Uterus (tissue), 2 donors: Measurements from ENCODE around the gene OR5K1.

ENCODE experiments used
- POLR2A ChIP-seq, 2 donors: fragments of 450-650 bp; IDR thresholded peaks; one replicate each; pipeline ENCODE4 v1.6.1; 2016; ENCODE audit warnings: antibody characterized with exemption in 2 of 2, mild to moderate bottlenecking in 1 of 2, moderate library complexity in 1 of 2
- TF ChIP-seq, protein P1 (sequence below), 4 experiments: fragments of 200-600 bp in 2 of 4; fragments of 450-650 bp in 2 of 4; sonication (generic) in 2 of 4; IDR thresholded peaks; one replicate each; pipeline ENCODE4 v1.5.1; 2016 to 2019; ENCODE audit warnings: antibody characterized with exemption in 4 of 4, mild to moderate bottlenecking in 2 of 4, moderate library complexity in 1 of 4

DNA sequence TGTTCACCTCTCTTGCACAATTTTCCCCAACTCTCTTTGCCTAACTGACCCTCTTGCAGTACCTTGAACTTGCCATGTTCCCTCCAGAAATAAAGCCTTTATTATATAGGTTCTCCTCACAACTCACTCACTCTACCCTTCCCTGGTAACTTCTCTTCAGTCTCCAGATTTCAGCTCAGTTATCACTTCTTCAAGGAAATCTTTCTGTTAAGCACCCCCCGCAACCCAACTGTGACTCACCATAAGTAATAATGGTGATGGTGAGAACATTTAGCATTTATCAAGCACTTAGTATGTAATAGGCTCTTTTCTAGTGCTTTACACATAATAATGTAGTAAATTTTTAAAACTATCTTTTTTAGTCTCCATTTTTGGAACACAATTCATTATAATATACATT, 8.1 kb upstream of the OR5K1 start:
- no peak for TF ChIP-seq POLR2A (IDR thresholded peaks at IDR 0.05)
- TF ChIP-seq, protein P1, sequence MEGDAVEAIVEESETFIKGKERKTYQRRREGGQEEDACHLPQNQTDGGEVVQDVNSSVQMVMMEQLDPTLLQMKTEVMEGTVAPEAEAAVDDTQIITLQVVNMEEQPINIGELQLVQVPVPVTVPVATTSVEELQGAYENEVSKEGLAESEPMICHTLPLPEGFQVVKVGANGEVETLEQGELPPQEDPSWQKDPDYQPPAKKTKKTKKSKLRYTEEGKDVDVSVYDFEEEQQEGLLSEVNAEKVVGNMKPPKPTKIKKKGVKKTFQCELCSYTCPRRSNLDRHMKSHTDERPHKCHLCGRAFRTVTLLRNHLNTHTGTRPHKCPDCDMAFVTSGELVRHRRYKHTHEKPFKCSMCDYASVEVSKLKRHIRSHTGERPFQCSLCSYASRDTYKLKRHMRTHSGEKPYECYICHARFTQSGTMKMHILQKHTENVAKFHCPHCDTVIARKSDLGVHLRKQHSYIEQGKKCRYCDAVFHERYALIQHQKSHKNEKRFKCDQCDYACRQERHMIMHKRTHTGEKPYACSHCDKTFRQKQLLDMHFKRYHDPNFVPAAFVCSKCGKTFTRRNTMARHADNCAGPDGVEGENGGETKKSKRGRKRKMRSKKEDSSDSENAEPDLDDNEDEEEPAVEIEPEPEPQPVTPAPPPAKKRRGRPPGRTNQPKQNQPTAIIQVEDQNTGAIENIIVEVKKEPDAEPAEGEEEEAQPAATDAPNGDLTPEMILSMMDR (IDR thresholded peaks at IDR 0.05): no peak
